ENCODE results near the gene SGSM1. TPM values are rescaled to one million over a fixed set of nuclear protein-coding genes. Genes with fewer than 3 reads are reported as not detected.

SGSM1 gene
- total and polyA plus RNA-seq, 10 of the 15 experiments (the other 5 are each of a cell fraction or from before 2014, with no cell fraction given), result not detected

GRCh38 chr22:24950272-24950902, 144.4 kb downstream of the SGSM1 start:
- RAD21 ChIA-PET (ENCODE audit: unreplicated experiment), result no interaction called here
- no peak for FAIRE-seq
- TF ChIP-seq NR2C1 (IDR thresholded peaks at IDR 0.05) (peak; percentile 11; the same call in 1 of the 2 replicates), SIX5 (IDR thresholded peaks at IDR 0.05; ENCODE audit: low read depth, low read length, severe bottlenecking) (peak; percentile 38), RELA (IDR thresholded peaks at IDR 0.05; ENCODE audit: borderline replicate concordance, partially characterized antibody) (no peak), HCFC1 (IDR thresholded peaks at IDR 0.05; ENCODE audit: low read length) (peak; percentile 59), GABPA (IDR thresholded peaks at IDR 0.05; ENCODE audit: low read depth) (peak; percentile 47)
- Histone ChIP-seq H3K36me3 (ENCODE audit: control insufficient read depth in 2 of 2, insufficient read depth in 2 of 2, low read length in 1 of 2) (no peaks in the 10 kb centered on the region), H3K4me2 (ENCODE audit: control insufficient read depth, insufficient read depth) (no peak overlapping the region), H3K4me1 (ENCODE audit: control insufficient read depth, insufficient read depth, low read length) (no peaks in the 10 kb centered on the region), H3K27ac (ENCODE audit: control insufficient read depth, insufficient read depth) (no peak overlapping the region), H3K4me3 (no peak overlapping the region), H3K9ac (ENCODE audit: control insufficient read depth, insufficient read depth, low read length) (no peak overlapping the region), H3K9me3 (replicated peaks; ENCODE audit: control insufficient read depth, insufficient read depth, low read length) (no peaks in the 10 kb centered on the region), H4K20me1 (ENCODE audit: control insufficient read depth, insufficient read depth) (no peaks in the 10 kb centered on the region; the same call in 1 of the 2 replicates), H2AFZ (ENCODE audit: control insufficient read depth, low read depth, low read length) (no peak overlapping the region), H3K79me2 (ENCODE audit: control insufficient read depth, insufficient read depth, low read length) (no peaks in the 10 kb centered on the region), H3K27me3 (replicated peaks in 1 of 2; ENCODE audit: control insufficient read depth in 2 of 2, insufficient read depth in 2 of 2, low read length in 1 of 2) (peaks cover 0 to 4% of the 10 kb centered on the region in 2 experiments)
- POLR2A ChIA-PET, result no interaction called here
- BruUV-seq (replicated peaks), result no TSS peak
- in situ Hi-C loops (cut with MboI) (no loop called here), intact Hi-C loops (cut with micrococcal nuclease; ENCODE audit: unreplicated experiment) (no loop called here)
- ATAC-seq, result 0 out of 3 replicates have a peak, but pooled peaks have one; percentile 14
- CTCF ChIA-PET, result interaction anchor here (0.7 to 1.2 kb wide), 3 partner anchors 12 to 98 kb away, joined by 3 to 6 read pairs (median 3); no protein-coding TSS in a partner anchor
- no peak for DNase-seq (ENCODE audit: low read depth, low spot score)
- WGBS (ENCODE audit: insufficient coverage, insufficient replicate concordance, low lambda C conversion rate, missing lambda C conversion rate), result 15% methylated on average over 7 of the region's 7 CpGs
- SMC1A ChIA-PET (ENCODE audit: uncharacterized antibody, unreplicated experiment), result no interaction called here

All from GM12878 (cell line).